Endothelial cell of umbilical vein (primary cell): Measurements from ENCODE around the gene ETF1. TPM values are rescaled to one million over a fixed set of nuclear protein-coding genes. Genes with fewer than 3 reads are reported as not detected.

Experiments used
- BruUV-seq: library from RNA; stranded (reverse); fragments of 400-500 nt; replicated peaks from 2 replicates; lab custom pipeline; 2021; lab: Mats Ljungman, UMichigan
- CTCF ChIA-PET: fragments of 300-600, 350-600 bp; sonication (Branson Sonifier 250); formaldehyde crosslinking; loops from one replicate; lab custom pipeline; 2021; ENCODE audit warnings: antibody characterized with exemption, inconsistent platforms; lab: Charles Lee
- POLR2A ChIA-PET: fragments of 300-600, 350-600 bp; sonication (Branson Sonifier 250); formaldehyde crosslinking; loops from one replicate; lab custom pipeline; 2021; ENCODE audit warnings: antibody characterized with exemption, inconsistent platforms; lab: Charles Lee
- DNase-seq: peaks from one replicate; pipeline ENCODE4 v3.0.0-alpha.2; 2011; ENCODE audit warnings: low read depth, low spot score
- FAIRE-seq: peaks from 2 replicates; lab custom pipeline; 2011; peaks lifted over from hg19 to GRCh38; lab: Jason Lieb, UNC
- H2AFZ ChIP-seq: 2 replicates; pipeline ENCODE4 v1.6.0; 2012; ENCODE audit warnings: low read depth, low read length, control low read depth, inconsistent platforms
- H3K27ac ChIP-seq: 2 replicates; pipeline ENCODE4 v1.5.1; 2011; ENCODE audit warnings: low read depth, mild to moderate bottlenecking, control low read depth, low read length, moderate library complexity; ENCODE audit not compliant: insufficient read depth
- H3K27me3 ChIP-seq, 2 experiments: 2 replicates each; pipeline versions ENCODE4 v1.6.0 to v1.6.1; 2011; ENCODE audit warnings: low read length in 2 of 2, mixed read lengths in 1 of 2; ENCODE audit not compliant: control insufficient read depth in 2 of 2, insufficient read depth in 2 of 2
- H3K36me3 ChIP-seq, 2 experiments: 2 replicates in 1 of 2; 3 replicates in 1 of 2; pipeline ENCODE4 v1.5.1; 2011; ENCODE audit warnings: low read length in 2 of 2, mild to moderate bottlenecking in 1 of 2, moderate library complexity in 1 of 2; ENCODE audit not compliant: control insufficient read depth in 2 of 2, insufficient read depth in 2 of 2; ENCODE audit errors: extremely low read depth in 1 of 2
- H3K4me1 ChIP-seq: 3 replicates; pipeline ENCODE4 v1.5.1; 2011; ENCODE audit warnings: mild to moderate bottlenecking, low read length; ENCODE audit not compliant: control insufficient read depth, insufficient read depth; ENCODE audit errors: extremely low read depth
- H3K4me2 ChIP-seq: 2 replicates; pipeline ENCODE4 v1.6.1; 2011; ENCODE audit warnings: low read length, control low read depth, mixed read lengths; ENCODE audit not compliant: insufficient read depth
- H3K4me3 ChIP-seq, 3 experiments: fragments of 200-600 bp in 1 of 3; sonication (generic), shearing (Covaris generic) in 1 of 3; replicated peaks in 1 of 3; 2 replicates each; pipeline ENCODE4 v1.5.1; 2011 to 2016; ENCODE audit warnings: control low read depth in 3 of 3, low read length in 3 of 3, mild to moderate bottlenecking in 2 of 3, inconsistent platforms in 1 of 3, low read depth in 1 of 3, moderate library complexity in 1 of 3; ENCODE audit not compliant: insufficient read depth in 1 of 3
- H3K79me2 ChIP-seq: 2 replicates; pipeline ENCODE4 v1.6.0; 2012; ENCODE audit warnings: low read length, inconsistent platforms; ENCODE audit not compliant: control insufficient read depth, insufficient read depth
- H3K9ac ChIP-seq: replicated peaks from 2 replicates; pipeline ENCODE3; 2011; ENCODE audit warnings: low read length, control low read depth; ENCODE audit not compliant: insufficient read depth; ENCODE audit errors: extremely low read depth
- H3K9me1 ChIP-seq: replicated peaks from 3 replicates; pipeline ENCODE4 v1.6.0; 2011; ENCODE audit warnings: mild to moderate bottlenecking, low read length; ENCODE audit not compliant: control insufficient read depth, insufficient read depth; ENCODE audit errors: extremely low read depth
- H3K9me3 ChIP-seq: replicated peaks from 2 replicates; pipeline ENCODE4 v1.5.1; 2012; ENCODE audit warnings: low read length, inconsistent platforms; ENCODE audit not compliant: control insufficient read depth, insufficient read depth
- H4K20me1 ChIP-seq: replicated peaks from 2 replicates; pipeline ENCODE3; 2011; ENCODE audit warnings: mild to moderate bottlenecking, low read length; ENCODE audit not compliant: control insufficient read depth, insufficient read depth; ENCODE audit errors: extremely low read depth
- CTCF ChIP-seq, 2 donors: IDR thresholded peaks; 1 replicate in 1 of 2; 2 replicates in 1 of 2; pipeline ENCODE4 v1.5.1; 2011; ENCODE audit warnings: low read length in 2 of 2, mild to moderate bottlenecking in 2 of 2, moderate library complexity in 2 of 2, control low read depth in 1 of 2, inconsistent platforms in 1 of 2, low read depth in 1 of 2; ENCODE audit not compliant: insufficient read depth in 1 of 2; ENCODE audit errors: extremely low read depth in 1 of 2
- EZH2 ChIP-seq: IDR thresholded peaks from 2 replicates; pipeline ENCODE4 v1.6.1; 2012; ENCODE audit warnings: borderline replicate concordance, low read depth, mild to moderate bottlenecking, moderate library complexity, low read length, inconsistent platforms; ENCODE audit not compliant: severe bottlenecking
- FOS ChIP-seq: IDR thresholded peaks from 2 replicates; pipeline ENCODE4 v1.6.1; 2011; ENCODE audit warnings: mild to moderate bottlenecking, low read length, moderate library complexity, borderline replicate concordance; ENCODE audit not compliant: insufficient read depth
- GATA2 ChIP-seq: IDR thresholded peaks from 2 replicates; pipeline ENCODE4 v1.7.0; 2011; ENCODE audit warnings: low read depth, mild to moderate bottlenecking, moderate library complexity, mixed read lengths, low read length; ENCODE audit not compliant: insufficient read length, insufficient read depth
- MAX ChIP-seq: IDR thresholded peaks from 2 replicates; pipeline ENCODE4 v1.6.1; 2011; ENCODE audit not compliant: insufficient read depth, insufficient read length
- MYC ChIP-seq: IDR thresholded peaks from one replicate; pipeline ENCODE4 v1.6.1; 2011; ENCODE audit warnings: mild to moderate bottlenecking, low read depth, low read length
- POLR2A ChIP-seq: IDR thresholded peaks from 2 replicates; pipeline ENCODE4 v1.6.1; 2012; ENCODE audit warnings: low read depth, mild to moderate bottlenecking, control low read depth, low read length
- POLR2AphosphoS5 ChIP-seq: IDR thresholded peaks from 2 replicates; pipeline ENCODE4 v1.6.1; 2012; ENCODE audit warnings: low read depth, mild to moderate bottlenecking, control low read depth, low read length, moderate library complexity; ENCODE audit not compliant: insufficient read depth
- dilution Hi-C: fragments of 300-500 bp; cut with MboI; formaldehyde crosslinking; loops from one replicate; pipeline ENCODE4 v1.15.0; 2019; ENCODE audit warnings: low sequenced_read_pairs; ENCODE audit not compliant: extremely low pct_ligation_motif_present
- intact Hi-C: fragments of 100-400 bp; cut with micrococcal nuclease; formaldehyde crosslinking; loops from one replicate; pipeline ENCODE4 v1.10.0; 2022
- polyA plus RNA-seq, 4 experiments: library from polyadenylated mRNA; depleted of rRNA in 3 of 4; stranded (reverse) in 3 of 4; unstranded in 1 of 4; fragments of >200 nt; gene quantifications; 2 replicates each; pipeline versions ENCODE4 v1.2.1 to v1.2.3, GENCODE V29; 2011 to 2012; ENCODE audit warnings: missing spikeins in 1 of 4
- total RNA-seq: library from RNA; stranded (reverse); gene quantifications from 2 replicates; pipeline ENCODE4 v1.2.3, GENCODE V29; 2021

The ETF1 gene
- total and polyA plus RNA-seq, 2 donors (not counting 3 experiments of a cell fraction or from before 2014, with no cell fraction given): 32.9 to 114 TPM

GRCh38 chr5:138490648-138491283, 52.3 kb downstream of the ETF1 start:
- dilution Hi-C loops: no loop called here
- no peaks in the 10 kb centered on the region for H3K9me3 ChIP-seq
- no peak overlapping the region for H3K4me2 ChIP-seq
- FAIRE-seq (no peak), DNase-seq (peak; percentile 0)
- TF ChIP-seq GATA2 (no peak), MYC (no peak), CTCF (IDR thresholded peaks at IDR 0.05; ENCODE audit: extremely low read depth in 1 of 2, insufficient read depth in 1 of 2, low read depth in 1 of 2, low read length in 2 of 2) (no peak), FOS (no peak), POLR2A (no peak), EZH2 (no peak), MAX (no peak), POLR2AphosphoS5 (no peak)
- no peak overlapping the region for H3K9ac ChIP-seq
- no peaks in the 10 kb centered on the region for H3K79me2 ChIP-seq
- H3K4me1 ChIP-seq: peaks cover 9% of the 10 kb centered on the region
- H2AFZ ChIP-seq: no peak overlapping the region
- H3K9me1 ChIP-seq: no peaks in the 10 kb centered on the region
- no peak overlapping the region for H3K4me3 ChIP-seq
- no peaks in the 10 kb centered on the region for H3K36me3 ChIP-seq
- ChIA-PET POLR2A (interaction anchor here (1.4 kb wide), 1 partner anchor 26 kb away, joined by 3 read pairs; the partner anchor contains the start of gene EGR1), CTCF (no interaction called here)
- H4K20me1 ChIP-seq: no peaks in the 10 kb centered on the region
- no peak overlapping the region for H3K27ac ChIP-seq
- H3K27me3 ChIP-seq: peaks cover 11 to 22% of the 10 kb centered on the region in 2 experiments
- BruUV-seq: no TSS peak
- intact Hi-C loops: no loop called here
